Stimulated activated naive B cell treated with anti-CD40 and anti-IgM and Interleukin-4, amounts not matched to agents 10 μg/mL and 1 μg/mL and 100 μg/mL, for 72 hours (primary cell): ENCODE results near the gene HAAO.
A peak's percentile ranks its signal among the peaks of the same experiment; 100 is the strongest.

Experiments
- ATAC-seq, 2 donors: fragments of 150-1000 bp; cut with Tn5 transposase; replicated peaks; 2 replicates each; pipeline ENCODE4 v1.10.0; 2021; ENCODE audit warnings: moderate library complexity in 1 of 2
- DNase-seq: peaks from one replicate; pipeline ENCODE4 v3.0.0; 2021
- H3K27ac Mint-ChIP-seq: one replicate; pipeline ENCODE4 v1.8.0; 2022; ENCODE audit warnings: mild to moderate bottlenecking, mixed read lengths
- H3K27me3 Mint-ChIP-seq, 2 donors: one replicate each; pipeline ENCODE4 v1.8.0; 2022; ENCODE audit warnings: mixed read lengths in 2 of 2
- H3K36me3 Mint-ChIP-seq, 2 donors: one replicate each; pipeline ENCODE4 v1.8.0; 2022; ENCODE audit warnings: mixed read lengths in 2 of 2, mild to moderate bottlenecking in 1 of 2
- H3K4me1 Mint-ChIP-seq, 2 donors: one replicate each; pipeline ENCODE4 v1.8.0; 2022; ENCODE audit warnings: mixed read lengths in 2 of 2, mild to moderate bottlenecking in 1 of 2
- H3K4me3 Mint-ChIP-seq, 2 donors: one replicate each; pipeline ENCODE4 v1.8.0; 2022; ENCODE audit warnings: mild to moderate bottlenecking in 2 of 2, mixed read lengths in 2 of 2, moderate library complexity in 1 of 2
- H3K9me3 Mint-ChIP-seq, 2 donors: one replicate each; pipeline ENCODE4 v1.8.0; 2022; ENCODE audit warnings: mixed read lengths in 2 of 2, mild to moderate bottlenecking in 1 of 2

HAAO gene

GRCh38 chr2:42808301-42808700 lies 15.9 kb upstream of the HAAO start:
- no peak overlapping the region for H3K4me3 Mint-ChIP-seq
- H3K27me3 Mint-ChIP-seq, result peaks cover 4 to 5% of the 10 kb centered on the region in 2 donors
- peaks cover 3 to 6% of the 10 kb centered on the region in 2 donors for H3K36me3 Mint-ChIP-seq
- H3K4me1 Mint-ChIP-seq, result peaks cover 15 to 20% of the 10 kb centered on the region in 2 donors
- peaks cover 0 to 2% of the 10 kb centered on the region in 2 donors for H3K9me3 Mint-ChIP-seq
- peak overlapping the region; percentile 65 for H3K27ac Mint-ChIP-seq
- no peak for ATAC-seq
- no peak for DNase-seq

- no peak for ATAC-seq
- Mint-ChIP-seq H3K27ac (no peak overlapping the region), H3K36me3 (peaks cover 3 to 6% of the 10 kb centered on the region in 2 donors), H3K4me1 (peaks cover 13 to 20% of the 10 kb centered on the region in 2 donors), H3K4me3 (no peak overlapping the region), H3K27me3 (peaks cover 4 to 5% of the 10 kb centered on the region in 2 donors), H3K9me3 (peaks cover 0 to 2% of the 10 kb centered on the region in 2 donors)
- DNase-seq, result no peak
Observed at GRCh38 chr2:42806786-42807185, 14.4 kb upstream of the HAAO start.

- Mint-ChIP-seq H3K9me3 (no peaks in the 10 kb centered on the region), H3K27ac (no peak overlapping the region), H3K36me3 (peaks cover 0 to 7% of the 10 kb centered on the region in 2 donors), H3K27me3 (no peaks in the 10 kb centered on the region), H3K4me1 (peaks cover 6% of the 10 kb centered on the region in 2 donors), H3K4me3 (no peak overlapping the region)
- DNase-seq (no peak), ATAC-seq (no peak)
Observed at GRCh38 chr2:42804891-42805290, 12.5 kb upstream of the HAAO start.

- Mint-ChIP-seq H3K4me1 (peaks cover 6% of the 10 kb centered on the region in 2 donors), H3K9me3 (no peaks in the 10 kb centered on the region)
Observed at GRCh38 chr2:42804338-42804737, 12.0 kb upstream of the HAAO start.

GRCh38 chr2:42802150-42802549 lies 9.8 kb upstream of the HAAO start:
- no peaks in the 10 kb centered on the region for H3K9me3 Mint-ChIP-seq
- H3K36me3 Mint-ChIP-seq, result peaks cover 4 to 7% of the 10 kb centered on the region in 2 donors
- no peak for ATAC-seq
- no peak overlapping the region for H3K4me3 Mint-ChIP-seq
- peaks cover 0 to 2% of the 10 kb centered on the region in 2 donors for H3K4me1 Mint-ChIP-seq
- H3K27ac Mint-ChIP-seq, result no peak overlapping the region
- no peak for DNase-seq
- no peaks in the 10 kb centered on the region for H3K27me3 Mint-ChIP-seq

More at GRCh38 chr2:42804338-42804737, 12.0 kb upstream of the HAAO start:
- H3K27me3 Mint-ChIP-seq, result no peaks in the 10 kb centered on the region
- DNase-seq, result no peak
- peaks cover 1 to 7% of the 10 kb centered on the region in 2 donors for H3K36me3 Mint-ChIP-seq
- no peak overlapping the region for H3K27ac Mint-ChIP-seq
- no peak for ATAC-seq
- H3K4me3 Mint-ChIP-seq, result no peak overlapping the region

- no peaks in the 10 kb centered on the region for H3K27me3 Mint-ChIP-seq
- peaks cover 6 to 7% of the 10 kb centered on the region in 2 donors for H3K36me3 Mint-ChIP-seq
- H3K27ac Mint-ChIP-seq, result no peak overlapping the region
- H3K9me3 Mint-ChIP-seq, result no peaks in the 10 kb centered on the region
- ATAC-seq (no peak), DNase-seq (no peak)
- no peak overlapping the region for H3K4me3 Mint-ChIP-seq
- H3K4me1 Mint-ChIP-seq, result peaks cover 5% of the 10 kb centered on the region in 2 donors
Observed at GRCh38 chr2:42801381-42801780, 9.0 kb upstream of the HAAO start.

GRCh38 chr2:42800981-42801380 lies 8.6 kb upstream of the HAAO start:
- Mint-ChIP-seq H3K4me3 (no peak overlapping the region), H3K4me1 (peaks cover 6 to 8% of the 10 kb centered on the region in 2 donors), H3K36me3 (peaks cover 7% of the 10 kb centered on the region in 2 donors), H3K27ac (no peak overlapping the region), H3K27me3 (no peaks in the 10 kb centered on the region), H3K9me3 (no peaks in the 10 kb centered on the region)
- DNase-seq (no peak), ATAC-seq (no peak)

GRCh38 chr2:42800461-42800962 lies 8.1 kb upstream of the HAAO start:
- Mint-ChIP-seq H3K27ac (no peak overlapping the region), H3K36me3 (peaks cover 7 to 12% of the 10 kb centered on the region in 2 donors), H3K4me3 (no peak overlapping the region), H3K4me1 (peaks cover 10 to 12% of the 10 kb centered on the region in 2 donors), H3K9me3 (no peaks in the 10 kb centered on the region), H3K27me3 (no peaks in the 10 kb centered on the region)
- ATAC-seq (no peak), DNase-seq (no peak)

GRCh38 chr2:42799881-42800280 lies 7.5 kb upstream of the HAAO start:
- ATAC-seq (no peak), DNase-seq (no peak)
- peaks cover 11 to 19% of the 10 kb centered on the region in 2 donors for H3K4me1 Mint-ChIP-seq
- H3K4me3 Mint-ChIP-seq, result no peak overlapping the region
- no peaks in the 10 kb centered on the region for H3K27me3 Mint-ChIP-seq
- H3K27ac Mint-ChIP-seq, result no peak overlapping the region
- H3K9me3 Mint-ChIP-seq, result no peaks in the 10 kb centered on the region
- peaks cover 7 to 13% of the 10 kb centered on the region in 2 donors for H3K36me3 Mint-ChIP-seq

GRCh38 chr2:42797281-42797680 lies 4.9 kb upstream of the HAAO start:
- Mint-ChIP-seq H3K4me1 (peaks cover 22 to 41% of the 10 kb centered on the region in 2 donors), H3K36me3 (peaks cover 13 to 19% of the 10 kb centered on the region in 2 donors), H3K27ac (no peak overlapping the region), H3K4me3 (no peak overlapping the region), H3K9me3 (no peaks in the 10 kb centered on the region), H3K27me3 (no peaks in the 10 kb centered on the region)
- DNase-seq (no peak), ATAC-seq (no peak)

- ATAC-seq (peak in 1 of 2 donors; percentile 57), DNase-seq (no peak)
- peak overlapping the region; percentile 33 for H3K27ac Mint-ChIP-seq
- peaks cover 27 to 47% of the 10 kb centered on the region in 2 donors for H3K4me1 Mint-ChIP-seq
- peaks cover 13 to 18% of the 10 kb centered on the region in 2 donors for H3K36me3 Mint-ChIP-seq
- no peaks in the 10 kb centered on the region for H3K27me3 Mint-ChIP-seq
- peak overlapping the region in 1 of 2 donors; percentile 1 for H3K4me3 Mint-ChIP-seq
- no peaks in the 10 kb centered on the region for H3K9me3 Mint-ChIP-seq
Observed at GRCh38 chr2:42796427-42797248, 4.3 kb upstream of the HAAO start.

GRCh38 chr2:42795841-42796301 lies 3.5 kb upstream of the HAAO start:
- no peak for DNase-seq
- Mint-ChIP-seq H3K36me3 (peaks cover 14 to 19% of the 10 kb centered on the region in 2 donors), H3K27me3 (no peaks in the 10 kb centered on the region), H3K4me1 (peaks cover 35 to 55% of the 10 kb centered on the region in 2 donors), H3K4me3 (no peak overlapping the region), H3K27ac (peak overlapping the region; percentile 81), H3K9me3 (no peaks in the 10 kb centered on the region)
- ATAC-seq, result no peak

- Mint-ChIP-seq H3K4me1 (peaks cover 34 to 56% of the 10 kb centered on the region in 2 donors), H3K4me3 (no peak overlapping the region), H3K27ac (peak overlapping the region; percentile 81), H3K36me3 (peaks cover 11 to 19% of the 10 kb centered on the region in 2 donors), H3K27me3 (no peaks in the 10 kb centered on the region), H3K9me3 (no peaks in the 10 kb centered on the region)
- DNase-seq, result no peak
- no peak for ATAC-seq
Observed at GRCh38 chr2:42795275-42795674, 2.9 kb upstream of the HAAO start.

- Mint-ChIP-seq H3K9me3 (no peaks in the 10 kb centered on the region), H3K4me3 (peak overlapping the region; percentile 42), H3K4me1 (peaks cover 34 to 56% of the 10 kb centered on the region in 2 donors), H3K27me3 (no peaks in the 10 kb centered on the region), H3K36me3 (peaks cover 15 to 21% of the 10 kb centered on the region in 2 donors), H3K27ac (no peak overlapping the region)
- DNase-seq (no peak), ATAC-seq (no peak)
Observed at GRCh38 chr2:42794271-42795046, 2.1 kb upstream of the HAAO start.
